EH (cell line): Measurements from ENCODE around the gene TGFBR3.
"Not testable (repeated sequence)": the region's sequence is repeated elsewhere in the genome, so short reads cannot be mapped to it uniquely, and the experiment has no call there.

Experiments
- DNase-seq: peaks from one replicate; pipeline ENCODE4 v3.0.0-alpha.2; 2015; ENCODE audit warnings: low read depth

TGFBR3 gene

GRCh38 chr1:91847851-91848250, 38.1 kb downstream of the TGFBR3 start:
- DNase-seq: no peak

DNA sequence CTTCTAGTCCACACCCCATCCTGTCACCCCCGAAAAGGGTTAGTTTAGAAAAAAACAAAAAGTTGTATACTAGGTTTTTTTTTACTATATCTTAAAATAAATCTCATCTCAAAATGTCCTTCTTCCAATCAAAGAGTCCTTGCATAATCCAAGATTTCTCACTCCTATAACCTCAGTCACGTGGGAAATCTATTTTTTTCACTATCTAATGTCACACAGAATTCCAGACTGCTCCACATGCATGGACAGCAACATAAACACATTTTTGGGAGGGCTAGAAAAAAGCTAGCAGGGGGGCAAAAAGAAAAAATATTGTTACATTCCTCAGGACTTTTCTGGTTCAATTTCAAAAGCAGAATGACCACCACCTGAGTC, 39.3 kb downstream of the TGFBR3 start:
- DNase-seq: no peak

GRCh38 chr1:91846007-91846638, 39.8 kb downstream of the TGFBR3 start:
- peak; percentile 53 for DNase-seq

- peak; percentile 97 for DNase-seq
These were observed 41.0 kb downstream of the TGFBR3 start for GRCh38 chr1:91844862-91845528.

DNA sequence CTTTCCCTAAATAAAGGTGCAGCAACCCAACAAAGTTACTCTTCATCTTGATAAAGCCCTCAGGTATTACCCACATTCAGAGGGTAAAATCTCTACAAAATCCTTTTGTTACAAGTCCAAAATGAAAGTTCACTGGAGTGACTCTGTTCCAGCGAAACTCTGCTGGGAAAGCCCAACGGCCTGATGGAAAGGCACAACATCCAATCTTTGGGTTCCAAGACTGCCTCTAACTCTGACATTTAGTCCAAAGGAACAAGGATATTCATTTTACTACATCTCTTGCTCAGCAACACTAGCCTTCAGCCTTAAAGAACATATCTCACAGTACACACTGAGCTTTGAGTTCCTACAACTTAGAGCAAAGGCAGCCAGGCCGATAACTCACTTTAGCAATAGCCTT, 42.1 kb downstream of the TGFBR3 start:
- DNase-seq: no peak

DNA sequence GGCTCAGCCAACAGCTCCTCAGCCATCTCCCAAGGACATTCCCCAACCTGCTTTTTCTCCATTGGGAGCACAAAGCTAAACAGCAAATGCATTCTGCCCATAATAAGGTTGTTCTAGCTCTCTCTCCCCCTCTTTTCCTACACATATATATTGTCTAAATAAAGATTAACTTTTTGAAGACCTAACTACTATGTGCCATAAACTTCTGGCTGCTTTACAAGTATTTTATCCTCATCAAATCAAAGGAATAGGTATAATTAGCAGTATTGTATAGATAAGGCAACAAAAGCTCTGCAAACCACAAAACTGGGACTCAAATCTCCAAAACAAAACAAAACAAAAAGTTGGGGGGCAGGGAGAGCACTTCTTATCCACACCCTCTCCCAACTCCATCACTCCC, 43.4 kb downstream of the TGFBR3 start:
- no peak for DNase-seq

GRCh38 chr1:91842056-91842455, 43.9 kb downstream of the TGFBR3 start:
- no peak for DNase-seq

- not testable (repeated sequence) for DNase-seq
These were observed 45.7 kb downstream of the TGFBR3 start for GRCh38 chr1:91840276-91840675.

DNA sequence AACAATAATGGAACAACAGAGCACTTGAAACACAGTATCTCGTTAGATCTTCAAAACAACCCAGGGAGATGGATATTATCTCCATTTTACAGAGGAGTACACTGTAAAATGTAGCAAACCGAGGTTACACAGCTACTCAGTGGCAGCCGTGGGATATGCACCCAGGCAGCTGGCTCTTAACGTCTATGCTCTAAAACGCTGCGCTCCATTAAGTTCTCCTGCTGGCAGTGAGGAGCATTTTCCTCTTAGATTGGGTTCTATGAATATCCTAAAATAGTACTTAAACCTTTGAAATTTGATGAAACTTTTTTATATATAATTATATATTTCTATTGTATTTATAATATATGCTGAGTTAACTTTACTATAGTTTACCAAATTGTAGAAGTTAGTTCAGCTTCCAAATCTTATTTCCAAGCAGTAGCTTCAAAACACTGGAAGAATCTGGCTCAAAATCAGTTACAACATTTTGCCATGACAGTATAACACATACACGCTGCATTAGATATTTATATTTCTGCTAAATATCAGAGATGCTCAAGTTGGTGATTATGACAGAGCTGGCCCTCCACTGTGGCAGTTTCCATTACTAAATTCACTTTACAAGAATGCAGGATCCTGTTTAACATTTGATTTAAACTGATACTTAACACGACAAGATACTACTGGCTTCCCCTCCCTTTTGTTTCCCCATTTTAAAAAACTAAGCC, 49.5 kb downstream of the TGFBR3 start:
- DNase-seq: no peak

- no peak for DNase-seq
These were observed 50.8 kb downstream of the TGFBR3 start for GRCh38 chr1:91835087-91835521.

GRCh38 chr1:91834549-91834948, 51.4 kb downstream of the TGFBR3 start:
- not testable (repeated sequence) for DNase-seq

GRCh38 chr1:91833946-91834345, 52.0 kb downstream of the TGFBR3 start:
- DNase-seq: peak; percentile 9

DNA sequence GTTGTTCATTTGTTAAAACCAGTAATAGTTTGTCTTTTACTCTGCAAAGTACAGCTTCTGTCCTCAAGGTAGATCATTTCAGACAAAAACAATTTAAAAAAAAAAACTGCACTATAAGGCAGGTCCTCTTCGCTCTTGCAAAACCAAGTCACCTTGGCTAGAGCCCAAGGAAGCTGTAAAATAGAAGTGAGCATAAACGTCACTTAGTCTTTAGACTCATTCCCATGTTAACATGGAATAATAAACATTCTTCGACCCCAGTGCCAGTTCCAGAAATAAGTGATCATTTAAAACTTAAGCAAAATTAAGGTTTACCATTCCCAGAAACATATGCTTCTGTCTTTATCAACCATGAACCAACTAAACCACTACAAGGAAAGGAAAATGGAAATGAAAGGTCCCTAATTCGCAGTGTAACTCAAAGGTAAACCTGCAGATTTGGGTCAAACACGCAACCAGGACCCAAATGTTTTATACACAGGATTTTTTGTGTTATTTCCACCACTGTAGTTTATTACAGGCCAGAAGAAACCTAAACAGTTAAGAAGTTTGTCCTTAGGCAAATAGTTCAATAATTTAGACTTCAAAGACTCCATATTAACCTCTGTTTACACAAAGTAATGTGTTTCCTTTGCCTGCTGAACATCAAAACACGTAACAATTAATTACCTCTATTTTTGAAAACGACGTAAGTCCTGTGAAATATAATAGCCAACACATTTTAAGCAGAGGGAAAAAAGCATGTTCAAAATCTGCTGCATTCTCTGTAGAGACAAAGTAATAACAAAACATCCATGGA, 54.6 kb downstream of the TGFBR3 start:
- peak; percentile 73 for DNase-seq

DNA sequence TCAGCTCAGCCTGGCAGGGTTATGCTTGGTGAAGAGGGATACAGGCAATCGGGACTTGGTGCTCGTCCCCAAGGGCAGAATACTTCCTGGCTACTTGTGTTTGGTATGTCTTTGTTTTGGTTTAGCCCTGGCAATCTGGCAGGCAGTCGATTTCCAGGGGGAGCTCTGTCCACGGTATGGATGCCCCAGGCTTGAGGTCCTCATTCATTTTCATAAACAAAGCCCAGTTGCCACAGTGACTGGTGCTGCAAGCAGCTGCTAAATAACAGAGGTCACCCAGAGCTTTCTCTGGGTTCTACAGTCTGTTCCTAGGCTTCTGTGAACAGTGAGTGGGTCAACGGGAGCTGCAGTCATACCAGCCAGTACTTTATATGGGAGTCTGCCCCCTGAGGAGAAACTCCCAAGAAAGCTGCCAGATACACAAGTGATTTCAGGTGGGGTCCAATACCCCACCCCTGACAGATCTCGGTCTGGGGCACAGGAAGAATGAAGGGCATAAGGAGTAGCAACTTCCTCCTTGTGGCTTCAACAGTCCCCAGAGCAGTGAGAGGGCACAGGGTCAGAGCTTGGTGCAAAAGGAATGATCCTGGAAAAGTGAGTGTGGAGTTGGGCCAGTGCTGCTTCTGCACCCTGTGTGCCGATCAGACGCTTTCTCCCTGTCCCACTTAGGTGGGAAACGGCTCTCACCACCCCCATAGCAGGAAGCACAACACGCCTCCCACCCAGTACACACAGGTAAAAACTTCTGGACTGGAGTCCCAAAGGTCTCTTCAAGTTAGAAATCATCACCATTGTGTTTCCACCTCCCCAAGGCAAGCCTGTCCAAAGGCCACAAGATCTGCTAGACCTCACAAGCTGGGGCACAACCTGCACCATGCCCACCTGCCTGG, 55.5 kb downstream of the TGFBR3 start:
- DNase-seq: peak; percentile 94

DNA sequence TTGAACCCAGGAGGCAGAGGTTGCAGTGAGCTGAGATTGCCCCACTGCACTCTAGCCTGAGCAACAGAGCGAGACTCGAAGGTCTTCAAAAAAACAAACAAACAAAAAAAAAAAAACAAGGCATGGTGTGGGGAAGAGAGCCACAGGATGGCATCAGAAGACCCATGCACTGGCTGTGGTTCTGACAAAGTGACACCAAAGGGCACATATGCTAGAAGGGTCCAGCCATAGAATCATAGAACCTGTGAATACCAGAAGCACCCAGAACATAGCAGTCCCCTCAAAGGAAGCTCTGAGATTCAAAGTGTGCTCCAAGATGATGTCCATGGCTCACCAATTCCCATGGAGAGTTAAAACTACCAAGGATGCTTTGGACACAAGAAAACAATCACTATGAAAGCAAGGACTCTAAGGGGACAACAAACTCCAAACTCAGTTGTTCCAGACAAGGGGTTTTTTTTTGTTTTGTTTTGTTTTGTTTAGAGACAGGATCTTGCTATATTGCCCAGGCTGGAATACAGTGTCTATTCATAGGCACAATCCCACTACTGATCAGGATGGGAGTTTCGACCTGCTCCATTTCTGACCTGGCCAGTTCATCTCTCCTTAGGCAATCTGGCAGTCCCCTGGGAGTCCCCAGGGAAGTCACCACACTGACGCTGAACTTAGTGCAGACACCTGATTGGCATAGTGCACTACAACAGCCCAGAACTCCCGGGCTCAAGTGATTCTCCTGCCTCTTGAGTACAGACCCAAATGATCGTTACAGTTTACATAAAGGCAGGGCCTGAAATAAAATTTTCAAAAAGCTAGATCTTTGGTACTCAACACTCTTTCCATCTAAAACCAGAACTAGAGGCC, 56.4 kb downstream of the TGFBR3 start:
- no peak for DNase-seq

- DNase-seq: no peak
These were observed 57.2 kb downstream of the TGFBR3 start for GRCh38 chr1:91828583-91829281.

- no peak for DNase-seq
These were observed 58.3 kb downstream of the TGFBR3 start for GRCh38 chr1:91827459-91828321.

DNA sequence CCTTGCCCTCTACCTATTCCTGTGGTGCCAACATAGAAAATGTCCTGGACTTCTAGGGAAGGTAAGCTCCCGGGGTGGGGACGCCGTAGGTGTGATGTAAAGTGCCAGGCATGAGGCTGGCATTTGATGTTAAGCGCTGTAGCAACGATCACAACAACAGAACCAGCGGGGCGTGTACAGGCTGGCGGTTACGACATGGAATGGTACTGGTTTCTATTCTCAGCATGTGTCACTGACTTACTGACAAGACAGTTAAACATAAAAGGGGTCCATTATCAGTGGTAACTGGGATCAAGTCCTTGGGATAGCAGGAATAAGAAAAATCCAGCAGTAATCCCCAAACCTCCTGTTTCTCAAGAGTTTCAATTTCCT, 58.9 kb downstream of the TGFBR3 start:
- DNase-seq: no peak

DNA sequence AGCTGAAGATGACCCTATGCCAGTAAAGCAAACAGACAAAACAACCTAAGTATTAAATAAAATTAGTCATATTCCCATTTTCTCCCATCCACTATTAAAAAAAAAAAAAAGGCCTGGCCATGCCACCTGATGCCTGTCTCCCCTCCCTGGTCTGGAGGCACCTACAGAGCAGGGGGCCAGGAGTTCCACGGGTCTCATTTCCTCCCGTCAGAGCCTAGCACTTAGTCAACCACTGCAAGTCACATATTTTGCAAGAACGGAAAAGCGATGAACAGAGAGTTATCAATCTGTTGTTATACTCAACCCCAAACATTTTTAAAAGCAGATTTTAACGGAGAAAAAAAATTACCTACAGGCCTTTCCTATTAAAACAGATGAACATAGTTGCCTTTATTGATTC, 59.3 kb downstream of the TGFBR3 start:
- no peak for DNase-seq
